GM18951 (cell line): ENCODE measurements around the gene HS3ST4.

Experiments used
- POLR2A ChIP-seq: IDR thresholded peaks from 4 replicates; pipeline ENCODE4 v1.6.1; 2011; ENCODE audit warnings: mild to moderate bottlenecking; ENCODE audit not compliant: insufficient read length, insufficient read depth; ENCODE audit errors: extremely low read depth
- in situ Hi-C: fragments of 300-500 bp; cut with MboI; formaldehyde crosslinking; loops from one replicate; pipeline ENCODE4 v1.12.0; 2022; ENCODE audit warnings: low sequenced_read_pairs, mixed read lengths, inconsistent platforms; ENCODE audit not compliant: unreplicated experiment

Gene HS3ST4

GRCh38 chr16:25691519-25692091 is at the start of gene HS3ST4:
Gene HS3ST4 (plus strand): TSS chr16:25691959.
- TF ChIP-seq POLR2A: no peak
- in situ Hi-C loops: no loop called here

- in situ Hi-C loops: no loop called here
Measured at GRCh38 chr16:25643633-25644032, 48.1 kb upstream of the HS3ST4 start.

GRCh38 chr16:25656639-25657038 is 35.1 kb upstream of the HS3ST4 start:
- TF ChIP-seq POLR2A: no peak
- in situ Hi-C loops: no loop called here

More at GRCh38 chr16:25643633-25644032, 48.1 kb upstream of the HS3ST4 start:
- TF ChIP-seq POLR2A: no peak

- no peak for TF ChIP-seq POLR2A
- in situ Hi-C loops: no loop called here
Measured at GRCh38 chr16:25676820-25677219, 14.9 kb upstream of the HS3ST4 start.

- in situ Hi-C loops: no loop called here
- no peak for TF ChIP-seq POLR2A
Measured at GRCh38 chr16:25679511-25679910, 12.2 kb upstream of the HS3ST4 start.

- no peak for TF ChIP-seq POLR2A
- in situ Hi-C loops: no loop called here
Measured at GRCh38 chr16:25689137-25689836, 2.5 kb upstream of the HS3ST4 start.

- in situ Hi-C loops: no loop called here
- TF ChIP-seq POLR2A: no peak
Measured at GRCh38 chr16:25690552-25691143, 1.1 kb upstream of the HS3ST4 start.

- TF ChIP-seq POLR2A: no peak
- in situ Hi-C loops: no loop called here
Measured at GRCh38 chr16:25692351-25692741, 587 bp downstream of the HS3ST4 start.

- in situ Hi-C loops: no loop called here
- no peak for TF ChIP-seq POLR2A
Measured at GRCh38 chr16:25692742-25693508, 1.2 kb downstream of the HS3ST4 start.

GRCh38 chr16:25693631-25694030 is 1.9 kb downstream of the HS3ST4 start:
- in situ Hi-C loops: no loop called here
- no peak for TF ChIP-seq POLR2A

GRCh38 chr16:25699069-25699468 is 7.3 kb downstream of the HS3ST4 start:
- in situ Hi-C loops: no loop called here
- TF ChIP-seq POLR2A: no peak

- no peak for TF ChIP-seq POLR2A
- in situ Hi-C loops: no loop called here
Measured at GRCh38 chr16:25700547-25700946, 8.8 kb downstream of the HS3ST4 start.

- in situ Hi-C loops: no loop called here
- TF ChIP-seq POLR2A: no peak
Measured at GRCh38 chr16:25707553-25707952, 15.8 kb downstream of the HS3ST4 start.
